Stomach smooth muscle (tissue), 2 donors: ENCODE measurements around the gene C1orf21.

Source experiments
- H3K27ac ChIP-seq: one replicate; pipeline ENCODE4 v1.7.0; 2013; ENCODE audit warnings: mild to moderate bottlenecking, low read length, inconsistent platforms
- H3K27me3 ChIP-seq, 2 donors: one replicate each; pipeline ENCODE4 v1.7.0; 2013; ENCODE audit warnings: low read length in 2 of 2; ENCODE audit not compliant: insufficient read depth in 2 of 2, control insufficient read depth in 1 of 2
- H3K36me3 ChIP-seq, 2 donors: one replicate each; pipeline ENCODE4 v1.7.0; 2013; ENCODE audit warnings: low read length in 2 of 2; ENCODE audit not compliant: control insufficient read depth in 2 of 2, insufficient read depth in 2 of 2
- H3K4me1 ChIP-seq: one replicate; pipeline ENCODE4 v1.7.0; 2013; ENCODE audit warnings: low read length; ENCODE audit not compliant: control insufficient read depth, insufficient read depth
- H3K4me3 ChIP-seq, 2 donors: one replicate each; pipeline ENCODE4 v1.7.0; 2013; ENCODE audit warnings: low read length in 2 of 2
- H3K9ac ChIP-seq, 2 donors: one replicate each; pipeline ENCODE4 v1.7.0; 2013; ENCODE audit warnings: low read length in 2 of 2, mild to moderate bottlenecking in 1 of 2
- H3K9me3 ChIP-seq, 2 donors: one replicate each; pipeline ENCODE4 v1.7.0; 2013; ENCODE audit warnings: low read length in 2 of 2; ENCODE audit not compliant: control insufficient read depth in 2 of 2
- donor health status: healthy.
- donor health status: Pancreatic carcinoma.

Gene C1orf21

DNA sequence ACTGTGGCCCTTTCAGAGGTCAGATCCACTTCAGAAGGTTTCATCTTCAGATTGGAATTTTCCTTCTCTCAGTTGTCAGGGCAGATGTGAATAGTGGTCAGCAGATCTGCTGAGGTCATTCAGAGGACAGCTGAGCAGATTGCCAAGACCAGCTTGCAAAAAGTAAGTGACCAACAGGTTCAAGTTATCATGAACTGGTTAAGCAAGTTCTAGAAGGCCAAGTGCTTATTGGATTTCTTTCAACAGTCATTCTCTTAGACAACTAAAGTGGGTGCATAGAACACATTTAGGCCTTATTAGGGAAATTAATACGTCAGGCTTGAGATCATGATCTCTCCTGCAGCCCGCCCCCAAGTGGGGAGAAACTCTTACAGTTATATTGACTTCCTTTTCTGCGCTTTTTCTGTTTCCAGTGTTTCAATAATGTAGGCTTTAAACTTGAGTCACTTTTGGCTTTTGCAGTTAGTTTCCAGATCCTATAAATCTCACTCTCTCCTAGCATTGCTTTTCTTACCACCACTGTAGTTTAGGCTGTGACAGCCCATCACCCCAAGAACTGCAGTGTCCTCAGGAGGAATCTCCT is 96.4 kb downstream of the C1orf21 start:
- Histone ChIP-seq H3K4me1 (peaks cover 39% of the 10 kb centered on the region), H3K9me3 (no peaks in the 10 kb centered on the region), H3K4me3 (peak overlapping the region in 1 of 2 donors; percentile 1), H3K36me3 (peaks cover 0 to 2% of the 10 kb centered on the region in 2 donors), H3K27ac (peak overlapping the region; percentile 37), H3K27me3 (no peaks in the 10 kb centered on the region), H3K9ac (no peak overlapping the region)

DNA sequence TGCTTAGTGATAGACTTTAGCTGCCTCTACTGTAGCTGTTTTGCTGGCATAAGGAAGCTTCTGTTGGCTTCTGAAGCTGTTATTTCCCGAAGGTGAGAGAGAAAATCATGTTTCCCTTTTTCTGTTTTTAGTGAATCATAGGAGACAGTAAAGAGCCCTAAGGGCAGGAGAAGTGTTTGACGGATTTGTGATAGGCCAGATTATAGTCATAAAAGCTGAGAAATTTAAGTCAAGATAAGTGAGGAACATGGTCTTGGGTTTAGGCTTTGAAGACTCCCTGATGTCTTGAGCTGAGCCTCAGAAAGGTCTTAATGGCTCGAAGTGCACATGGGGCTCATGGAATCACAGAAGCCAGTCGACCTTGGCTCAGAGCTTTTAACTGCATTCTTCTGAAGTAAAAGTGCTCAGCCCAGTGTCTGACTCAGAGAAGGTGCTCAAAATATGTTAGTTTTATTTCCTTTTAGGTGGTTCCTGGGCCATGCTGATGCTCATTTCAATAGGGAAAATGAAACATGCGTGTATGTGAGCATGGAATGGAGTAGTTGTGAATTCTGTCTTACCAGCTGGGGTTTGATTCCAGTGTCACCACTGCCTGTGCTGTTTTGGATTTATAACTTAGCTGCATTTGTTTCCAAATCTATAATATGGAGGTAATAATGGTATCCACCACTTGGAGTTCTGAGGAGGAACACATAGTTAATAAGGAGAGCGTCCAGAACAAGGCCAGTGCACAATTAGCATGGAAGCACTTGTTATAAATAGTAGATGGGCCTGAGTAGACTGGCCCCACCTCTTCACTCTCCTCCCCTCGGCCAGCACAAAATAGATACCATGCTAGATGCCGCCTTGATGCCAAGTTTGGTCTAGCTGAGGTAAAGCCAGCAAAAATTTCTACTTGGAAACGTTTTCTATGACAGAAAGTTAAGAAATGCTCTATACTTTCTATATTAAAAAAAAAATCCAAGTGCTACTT is 99.2 kb downstream of the C1orf21 start:
- H3K27ac ChIP-seq = peak overlapping the region; percentile 26
- no peaks in the 10 kb centered on the region for H3K9me3 ChIP-seq
- no peaks in the 10 kb centered on the region for H3K36me3 ChIP-seq
- H3K4me3 ChIP-seq = no peak overlapping the region
- H3K4me1 ChIP-seq = peaks cover 39% of the 10 kb centered on the region
- H3K27me3 ChIP-seq = no peaks in the 10 kb centered on the region
- H3K9ac ChIP-seq = no peak overlapping the region

DNA sequence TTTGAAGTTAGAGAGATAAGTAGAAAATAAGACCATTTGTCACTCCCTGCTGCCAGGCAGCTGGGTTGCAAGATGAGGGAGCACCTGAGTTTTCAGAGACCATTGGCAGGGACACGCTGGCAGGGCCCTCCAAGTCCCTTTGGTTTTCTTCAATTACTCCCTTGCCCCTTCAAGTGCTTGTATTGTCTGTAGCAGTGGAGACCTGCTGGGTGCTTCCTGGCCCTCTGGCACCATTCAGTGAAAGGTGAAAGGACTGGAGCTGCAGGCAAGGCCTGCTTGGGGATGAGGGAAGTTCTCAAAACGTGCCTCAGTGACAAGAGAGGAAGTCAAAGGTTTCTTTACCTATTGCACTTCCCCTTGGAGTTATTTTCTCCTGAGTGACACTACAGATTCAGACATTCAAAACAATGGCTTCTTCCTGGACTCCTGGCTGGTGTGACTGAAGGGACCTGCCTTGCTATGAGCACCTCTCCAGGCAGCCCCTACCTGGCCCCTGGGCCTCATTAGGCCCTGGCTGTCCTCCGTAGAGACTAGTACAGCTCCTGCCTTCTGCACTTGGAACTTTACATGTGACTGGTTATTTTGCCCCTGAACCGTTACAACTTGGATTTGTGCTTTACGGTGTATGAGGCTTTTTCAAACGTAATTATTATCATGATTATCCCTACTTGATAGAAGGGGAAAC is 100.1 kb downstream of the C1orf21 start:
- Histone ChIP-seq H3K27me3 (no peaks in the 10 kb centered on the region), H3K4me3 (no peak overlapping the region), H3K36me3 (no peaks in the 10 kb centered on the region), H3K27ac (peak overlapping the region; percentile 26), H3K4me1 (peaks cover 35% of the 10 kb centered on the region), H3K9ac (no peak overlapping the region), H3K9me3 (no peaks in the 10 kb centered on the region)

DNA sequence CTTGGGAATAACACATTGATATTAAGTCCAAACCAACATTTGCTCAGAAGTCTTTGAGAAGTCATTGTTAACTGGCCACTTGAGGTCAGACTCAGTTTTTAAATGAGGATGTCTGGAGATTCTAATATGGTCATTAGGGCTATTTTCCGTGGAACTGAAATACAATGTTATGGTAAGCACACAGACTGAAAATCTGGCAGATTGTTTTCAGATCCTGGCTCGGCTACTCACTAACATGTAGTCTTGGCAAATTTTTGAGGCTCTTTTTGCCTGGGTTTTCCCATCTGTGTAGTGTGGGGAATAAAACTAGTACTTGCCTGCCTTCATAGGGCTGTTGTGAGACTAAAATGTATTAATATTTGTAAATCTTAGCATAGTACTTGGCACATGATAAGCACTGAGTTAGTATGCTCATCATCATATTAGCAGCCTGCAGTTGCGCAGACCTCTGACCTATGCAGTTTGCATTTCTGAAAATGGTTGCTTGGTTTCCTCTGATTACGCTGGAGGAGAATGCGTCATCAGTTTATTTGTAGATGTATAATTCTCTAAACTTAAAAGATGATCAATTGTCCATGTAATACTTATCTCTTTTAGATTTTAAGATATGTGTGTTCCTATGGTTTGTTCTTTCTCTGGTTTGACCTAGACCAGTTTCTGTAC is 100.8 kb downstream of the C1orf21 start:
- no peak overlapping the region for H3K9ac ChIP-seq
- H3K27me3 ChIP-seq = no peaks in the 10 kb centered on the region
- peak overlapping the region; percentile 26 for H3K27ac ChIP-seq
- no peaks in the 10 kb centered on the region for H3K9me3 ChIP-seq
- H3K36me3 ChIP-seq = no peaks in the 10 kb centered on the region
- no peak overlapping the region for H3K4me3 ChIP-seq
- peaks cover 31% of the 10 kb centered on the region for H3K4me1 ChIP-seq

DNA sequence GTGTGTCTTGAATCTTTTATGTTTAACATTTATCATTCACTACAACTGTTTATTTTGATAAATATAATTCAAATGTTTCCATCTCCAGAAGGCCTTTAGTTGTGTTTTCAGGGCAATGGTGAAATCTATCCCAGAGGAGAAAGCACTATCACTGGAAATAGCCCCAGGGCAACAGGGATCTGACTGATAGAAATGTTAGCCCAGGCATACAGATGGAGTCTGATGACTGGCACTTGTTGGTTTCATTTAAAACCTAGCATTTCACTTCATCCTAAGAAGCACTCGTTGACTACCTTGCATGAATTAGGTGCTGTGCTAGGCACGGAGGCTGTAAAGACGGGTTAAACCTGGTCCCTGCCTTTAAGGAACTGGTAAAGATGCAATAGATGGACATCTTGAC is 103.1 kb downstream of the C1orf21 start:
- no peaks in the 10 kb centered on the region for H3K9me3 ChIP-seq
- H3K36me3 ChIP-seq = no peaks in the 10 kb centered on the region
- no peaks in the 10 kb centered on the region for H3K27me3 ChIP-seq
- no peak overlapping the region for H3K27ac ChIP-seq
- no peak overlapping the region for H3K9ac ChIP-seq
- peaks cover 27% of the 10 kb centered on the region for H3K4me1 ChIP-seq
- no peak overlapping the region for H3K4me3 ChIP-seq

DNA sequence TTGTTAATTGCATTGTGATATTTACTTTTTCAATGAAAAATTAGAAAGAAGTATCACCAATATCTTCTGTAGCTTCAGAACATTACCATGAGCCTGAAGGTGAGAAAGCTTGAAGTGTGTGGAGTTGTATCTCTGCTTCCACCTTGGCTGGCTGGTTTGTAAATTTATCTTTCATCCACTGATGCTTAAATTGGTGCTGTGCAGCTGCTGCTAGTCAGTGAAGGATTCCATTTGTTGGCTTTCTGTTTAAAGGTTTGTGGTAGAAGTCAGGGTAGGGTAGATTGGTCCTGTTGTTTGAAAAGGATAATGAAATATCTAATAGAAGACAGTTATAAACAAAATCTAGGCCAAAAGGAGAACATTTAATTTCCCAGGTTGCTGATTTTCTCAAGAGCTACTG is 105.7 kb downstream of the C1orf21 start:
- no peaks in the 10 kb centered on the region for H3K9me3 ChIP-seq
- H3K36me3 ChIP-seq = no peaks in the 10 kb centered on the region
- H3K9ac ChIP-seq = no peak overlapping the region
- H3K4me3 ChIP-seq = no peak overlapping the region
- no peaks in the 10 kb centered on the region for H3K27me3 ChIP-seq
- peaks cover 8% of the 10 kb centered on the region for H3K4me1 ChIP-seq
- H3K27ac ChIP-seq = peak overlapping the region; percentile 7

DNA sequence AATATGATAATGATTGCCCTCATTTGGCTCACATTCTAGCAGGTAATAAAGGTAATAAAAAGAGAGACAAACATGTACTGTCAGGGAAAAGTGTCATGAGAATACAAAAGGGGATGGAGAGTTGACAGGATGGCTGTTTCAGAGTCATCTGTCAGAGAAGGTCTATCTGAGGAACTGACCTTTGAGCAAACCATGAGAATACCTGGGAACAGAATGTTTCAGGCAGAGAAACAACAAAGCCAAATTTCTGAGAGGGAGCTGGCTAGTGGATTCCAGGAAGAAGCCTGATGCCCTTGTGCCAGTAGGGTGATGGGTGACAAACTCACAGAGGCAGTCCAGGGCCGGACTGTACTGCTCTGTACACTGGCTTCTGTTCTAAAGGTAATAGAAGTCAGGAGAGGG is 107.2 kb downstream of the C1orf21 start:
- Histone ChIP-seq H3K9ac (no peak overlapping the region), H3K4me1 (peaks cover 8% of the 10 kb centered on the region), H3K27ac (peak overlapping the region; percentile 7), H3K27me3 (no peaks in the 10 kb centered on the region), H3K36me3 (no peaks in the 10 kb centered on the region), H3K4me3 (no peak overlapping the region), H3K9me3 (no peaks in the 10 kb centered on the region)

DNA sequence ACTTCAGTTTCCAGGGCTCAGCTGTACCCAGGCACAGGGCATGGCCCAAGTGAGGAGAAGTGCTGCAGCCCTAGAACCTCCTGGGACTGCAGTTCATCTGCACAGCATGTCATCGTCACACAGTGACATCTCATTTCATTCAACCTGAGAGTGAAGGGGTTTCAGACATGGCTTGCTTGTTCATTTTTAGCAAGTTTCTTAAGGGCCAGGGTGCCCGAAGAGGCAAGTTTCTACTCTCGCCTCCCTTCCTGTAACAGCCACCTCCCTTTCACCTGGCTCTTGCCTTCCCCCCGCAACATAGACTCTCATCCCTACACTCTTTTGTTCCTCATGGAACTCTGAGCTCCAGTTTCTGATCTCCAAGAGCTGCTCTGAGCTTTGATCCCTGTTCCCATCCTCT is 108.1 kb downstream of the C1orf21 start:
- Histone ChIP-seq H3K9me3 (no peaks in the 10 kb centered on the region), H3K27me3 (no peaks in the 10 kb centered on the region), H3K4me3 (no peak overlapping the region), H3K4me1 (peaks cover 9% of the 10 kb centered on the region), H3K27ac (no peak overlapping the region), H3K36me3 (no peaks in the 10 kb centered on the region), H3K9ac (no peak overlapping the region)

DNA sequence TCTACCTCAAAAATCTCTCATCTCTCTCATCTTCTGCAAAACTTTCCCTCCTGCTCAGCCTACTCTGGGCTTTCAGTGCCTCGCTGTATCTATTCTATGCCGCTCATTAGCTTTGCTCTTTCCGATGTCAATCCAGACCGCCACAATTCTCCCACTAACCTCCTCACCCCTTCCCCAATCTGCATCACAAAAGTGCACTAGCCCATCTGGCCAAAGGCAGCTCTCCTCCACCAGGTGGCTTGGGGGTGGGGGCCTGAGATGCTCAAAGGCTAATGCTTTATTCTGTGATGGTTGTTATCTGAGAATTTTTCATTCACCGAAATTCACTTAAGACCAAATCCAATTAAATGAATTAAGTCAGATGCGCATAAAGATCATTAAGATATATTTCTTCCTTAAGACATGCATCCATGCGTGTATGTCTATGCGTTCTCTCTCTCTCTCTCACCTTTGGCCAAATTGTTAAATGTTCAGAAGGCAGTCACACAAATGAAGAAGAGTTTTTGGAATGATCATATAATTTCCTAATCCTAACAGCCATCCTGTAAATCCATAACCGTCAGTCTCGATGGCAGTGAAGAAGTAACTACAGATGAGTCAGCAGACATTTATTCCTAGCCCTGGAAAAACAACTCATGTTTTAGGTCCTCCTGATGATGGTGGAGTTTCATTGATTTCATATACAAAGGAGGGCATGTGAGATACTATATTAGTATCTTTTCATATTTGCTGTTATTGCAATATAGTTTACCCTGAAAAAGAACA is 111.3 kb downstream of the C1orf21 start:
- Histone ChIP-seq H3K4me1 (peaks cover 12% of the 10 kb centered on the region), H3K9me3 (no peaks in the 10 kb centered on the region), H3K27me3 (no peaks in the 10 kb centered on the region), H3K27ac (no peak overlapping the region), H3K4me3 (no peak overlapping the region), H3K9ac (no peak overlapping the region), H3K36me3 (no peaks in the 10 kb centered on the region)

DNA sequence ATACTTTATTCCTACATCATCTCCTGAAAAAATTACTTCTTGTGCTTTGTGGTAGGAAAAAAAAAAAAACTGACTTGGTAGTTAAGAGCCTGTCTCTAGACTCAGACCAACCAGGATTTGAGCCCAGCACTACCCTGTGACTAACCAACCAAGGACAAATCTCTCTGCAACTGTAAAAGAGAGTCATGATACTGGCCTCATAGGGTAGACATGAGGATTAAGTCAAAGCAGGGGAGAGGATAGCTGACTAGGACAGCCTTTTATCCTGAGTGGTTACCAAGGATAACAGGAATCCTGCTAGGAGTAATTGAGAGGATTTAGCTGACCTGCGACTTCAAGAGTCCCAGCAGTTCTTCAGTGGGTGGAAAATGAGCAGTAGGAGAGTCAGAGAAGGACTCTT is 112.8 kb downstream of the C1orf21 start:
- Histone ChIP-seq H3K4me1 (peaks cover 19% of the 10 kb centered on the region), H3K27ac (no peak overlapping the region), H3K9me3 (no peaks in the 10 kb centered on the region), H3K9ac (no peak overlapping the region), H3K36me3 (no peaks in the 10 kb centered on the region), H3K4me3 (no peak overlapping the region), H3K27me3 (no peaks in the 10 kb centered on the region)
